MM.1S (cell line): ENCODE results near the gene CRYBG3.

ENCODE experiments used
- CTCF ChIP-seq: fragments of 300-600 bp; sonication (generic); IDR thresholded peaks from 2 replicates; pipeline ENCODE4 v1.5.1; 2016; ENCODE audit warnings: antibody characterized with exemption, low read length, mixed read lengths
- EZH2 ChIP-seq: fragments of 300-600 bp; sonication (generic); optimal IDR thresholded peaks from 2 replicates; pipeline ENCODE3; 2017; ENCODE audit warnings: low read depth, mild to moderate bottlenecking, antibody characterized with exemption, low read length, mixed read lengths

- no peak for TF ChIP-seq CTCF
- TF ChIP-seq EZH2 = no peak
These were observed 134.2 kb downstream of the CRYBG3 start for GRCh38 chr3:97956051-97956450.
